ENCODE data around the gene RAPGEF3.

The RAPGEF3 gene

GRCh38 chr12:47755655-47756562 lies 2.8 kb downstream of the RAPGEF3 start:
- no peak for DNase-seq

GRCh38 chr12:47754881-47755280 lies 3.8 kb downstream of the RAPGEF3 start:
- DNase-seq: no peak

- DNase-seq: no peak
These were observed 4.6 kb downstream of the RAPGEF3 start for GRCh38 chr12:47754126-47754525.

- DNase-seq: no peak
These were observed 5.4 kb downstream of the RAPGEF3 start for GRCh38 chr12:47753021-47754001.

GRCh38 chr12:47752552-47752951 lies 6.1 kb downstream of the RAPGEF3 start:
- no peak for DNase-seq

GRCh38 chr12:47752121-47752520 lies 6.6 kb downstream of the RAPGEF3 start:
- no peak for DNase-seq

GRCh38 chr12:47751561-47751960 lies 7.1 kb downstream of the RAPGEF3 start:
- DNase-seq: no peak

- no peak for DNase-seq
These were observed 7.7 kb downstream of the RAPGEF3 start for GRCh38 chr12:47750916-47751470.

- no peak for DNase-seq
These were observed 8.4 kb downstream of the RAPGEF3 start for GRCh38 chr12:47750229-47750798.

GRCh38 chr12:47748899-47749298 lies 9.8 kb downstream of the RAPGEF3 start:
- DNase-seq: no peak

- no peak for DNase-seq
These were observed 10.2 kb downstream of the RAPGEF3 start for GRCh38 chr12:47748507-47748828.

- no peak for DNase-seq
These were observed 10.8 kb downstream of the RAPGEF3 start for GRCh38 chr12:47747596-47748506.

- no peak for DNase-seq
These were observed 11.6 kb downstream of the RAPGEF3 start for GRCh38 chr12:47747126-47747525.

- no peak for DNase-seq
These were observed 12.2 kb downstream of the RAPGEF3 start for GRCh38 chr12:47746523-47746922.

- DNase-seq: no peak
These were observed 12.6 kb downstream of the RAPGEF3 start for GRCh38 chr12:47746073-47746472.

- DNase-seq: no peak
These were observed 13.1 kb downstream of the RAPGEF3 start for GRCh38 chr12:47745485-47746041.

- no peak for DNase-seq
These were observed 13.8 kb downstream of the RAPGEF3 start for GRCh38 chr12:47744778-47745436.

GRCh38 chr12:47744005-47744651 lies 14.6 kb downstream of the RAPGEF3 start:
- no peak for DNase-seq

- DNase-seq: no peak
These were observed 15.3 kb downstream of the RAPGEF3 start for GRCh38 chr12:47743311-47743860.

- no peak for DNase-seq
These were observed 16.3 kb downstream of the RAPGEF3 start for GRCh38 chr12:47742253-47742825.
